Measurements from ENCODE around the gene CHMP1A.
"Not testable (repeated sequence)": the region's sequence is repeated elsewhere in the genome, so short reads cannot be mapped to it uniquely, and the experiment has no call there.

Gene CHMP1A

DNA sequence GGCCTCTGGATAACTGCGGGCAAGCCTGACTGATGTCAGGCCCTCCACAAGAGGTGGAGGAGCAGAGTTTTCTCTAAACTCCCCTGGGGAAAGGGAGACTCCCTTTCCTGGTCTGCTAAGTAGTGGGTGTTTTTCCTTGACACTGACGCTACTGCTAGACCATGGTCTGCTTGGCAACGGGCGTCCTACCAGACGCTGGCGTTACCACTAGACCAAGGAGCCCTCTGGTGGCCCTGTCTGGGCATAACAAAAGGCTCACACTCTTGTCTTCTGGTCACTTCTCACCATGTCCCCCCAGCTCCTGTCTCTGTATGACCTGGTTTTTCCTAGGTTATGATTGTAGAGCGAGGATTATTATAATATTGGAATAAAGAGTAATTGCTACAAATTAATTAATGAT is 9.5 kb upstream of the CHMP1A start:
- not testable (repeated sequence) for DNase-seq (ENCODE audit: extremely low read depth, insufficient read length); H3K4me3 ChIP-seq (replicated peaks; ENCODE audit: low read depth, low read length); H3K27me3 ChIP-seq (replicated peaks; ENCODE audit: control insufficient read depth, insufficient read depth, low read length); H3K36me3 ChIP-seq (ENCODE audit: control insufficient read depth, insufficient read depth, low read length)
- TF ChIP-seq, protein P1, sequence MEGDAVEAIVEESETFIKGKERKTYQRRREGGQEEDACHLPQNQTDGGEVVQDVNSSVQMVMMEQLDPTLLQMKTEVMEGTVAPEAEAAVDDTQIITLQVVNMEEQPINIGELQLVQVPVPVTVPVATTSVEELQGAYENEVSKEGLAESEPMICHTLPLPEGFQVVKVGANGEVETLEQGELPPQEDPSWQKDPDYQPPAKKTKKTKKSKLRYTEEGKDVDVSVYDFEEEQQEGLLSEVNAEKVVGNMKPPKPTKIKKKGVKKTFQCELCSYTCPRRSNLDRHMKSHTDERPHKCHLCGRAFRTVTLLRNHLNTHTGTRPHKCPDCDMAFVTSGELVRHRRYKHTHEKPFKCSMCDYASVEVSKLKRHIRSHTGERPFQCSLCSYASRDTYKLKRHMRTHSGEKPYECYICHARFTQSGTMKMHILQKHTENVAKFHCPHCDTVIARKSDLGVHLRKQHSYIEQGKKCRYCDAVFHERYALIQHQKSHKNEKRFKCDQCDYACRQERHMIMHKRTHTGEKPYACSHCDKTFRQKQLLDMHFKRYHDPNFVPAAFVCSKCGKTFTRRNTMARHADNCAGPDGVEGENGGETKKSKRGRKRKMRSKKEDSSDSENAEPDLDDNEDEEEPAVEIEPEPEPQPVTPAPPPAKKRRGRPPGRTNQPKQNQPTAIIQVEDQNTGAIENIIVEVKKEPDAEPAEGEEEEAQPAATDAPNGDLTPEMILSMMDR (IDR thresholded peaks at IDR 0.05; ENCODE audit: insufficient read depth, low read length, poor library complexity, severe bottlenecking), result peak; percentile 45

DNA sequence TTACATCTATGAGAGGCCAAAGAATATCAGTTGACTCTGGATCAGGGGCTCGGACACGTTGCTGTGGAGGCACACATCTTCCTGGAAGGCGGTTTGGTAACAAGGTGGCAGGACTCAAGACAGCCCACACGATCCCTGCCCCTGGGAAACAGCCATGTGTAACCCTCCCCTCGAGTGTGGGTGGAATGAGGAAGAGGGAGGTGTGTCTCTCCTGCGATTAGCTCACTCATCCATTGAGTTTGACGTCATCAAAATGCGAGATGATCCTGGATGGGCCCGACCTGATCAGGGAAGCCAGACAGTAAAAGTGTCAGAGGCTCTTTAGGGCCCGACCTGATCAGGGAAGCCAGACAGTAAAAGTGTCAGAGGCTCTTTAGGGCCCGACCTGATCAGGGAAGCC is 6.7 kb upstream of the CHMP1A start:
- not testable (repeated sequence) for H3K36me3 ChIP-seq (ENCODE audit: control insufficient read depth, insufficient read depth, low read length); H3K27me3 ChIP-seq (replicated peaks; ENCODE audit: control insufficient read depth, insufficient read depth, low read length); DNase-seq (ENCODE audit: extremely low read depth, insufficient read length); H3K4me3 ChIP-seq (replicated peaks; ENCODE audit: low read depth, low read length)

DNA sequence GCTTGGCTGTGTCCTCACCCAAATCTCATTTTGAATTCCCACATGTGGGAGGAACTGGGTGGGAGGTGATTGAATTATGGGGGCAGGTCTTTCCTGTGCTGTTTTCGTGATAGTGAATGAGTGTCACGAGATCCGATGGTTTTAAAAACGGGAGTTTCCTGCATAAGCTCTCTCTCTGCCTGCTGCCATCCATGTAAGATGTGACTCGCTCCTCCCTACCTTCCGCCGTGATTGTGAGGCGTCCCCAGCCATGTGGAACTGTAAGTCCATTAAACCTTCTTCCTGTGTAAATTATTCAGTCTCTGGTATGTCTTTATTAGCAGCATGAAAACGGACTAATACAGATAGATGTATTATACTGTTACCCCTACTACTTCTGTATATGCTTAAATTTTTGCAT is 3.7 kb upstream of the CHMP1A start:
- TF ChIP-seq, protein P1 (IDR thresholded peaks at IDR 0.05; ENCODE audit: insufficient read depth, low read length, poor library complexity, severe bottlenecking), result no peak
- DNase-seq (ENCODE audit: extremely low read depth, insufficient read length), result no peak
- H3K36me3 ChIP-seq (ENCODE audit: control insufficient read depth, insufficient read depth, low read length), result peaks cover 4% of the 10 kb centered on the region
- no peaks in the 10 kb centered on the region for H3K27me3 ChIP-seq (replicated peaks; ENCODE audit: control insufficient read depth, insufficient read depth, low read length)
- H3K4me3 ChIP-seq (replicated peaks; ENCODE audit: low read depth, low read length), result no peak overlapping the region

DNA sequence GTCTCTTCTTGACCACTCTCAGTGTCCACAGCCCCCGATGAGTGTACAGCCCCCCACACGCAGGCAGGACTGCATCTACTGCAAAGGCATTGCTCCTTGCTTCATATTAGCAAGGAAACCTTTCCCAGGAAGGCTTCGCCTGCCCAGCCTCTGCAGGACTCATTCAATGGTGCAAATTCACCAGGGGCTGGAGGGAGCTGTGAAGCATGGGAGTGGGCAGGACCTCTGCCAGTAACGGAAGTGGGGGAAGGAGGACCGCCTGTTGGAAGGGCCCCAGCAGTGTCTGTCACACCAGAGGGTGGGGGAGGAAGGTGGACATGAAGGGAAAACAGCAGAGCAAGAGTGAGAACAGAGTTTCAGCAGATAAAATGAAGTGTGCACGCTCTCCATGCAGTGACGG is 2.6 kb upstream of the CHMP1A start:
- TF ChIP-seq, protein P1 (IDR thresholded peaks at IDR 0.05; ENCODE audit: insufficient read depth, low read length, poor library complexity, severe bottlenecking), result no peak
- Histone ChIP-seq H3K36me3 (ENCODE audit: control insufficient read depth, insufficient read depth, low read length) (peaks cover 4% of the 10 kb centered on the region), H3K4me3 (replicated peaks; ENCODE audit: low read depth, low read length) (no peak overlapping the region), H3K27me3 (replicated peaks; ENCODE audit: control insufficient read depth, insufficient read depth, low read length) (no peaks in the 10 kb centered on the region)
- DNase-seq (ENCODE audit: extremely low read depth, insufficient read length), result no peak

DNA sequence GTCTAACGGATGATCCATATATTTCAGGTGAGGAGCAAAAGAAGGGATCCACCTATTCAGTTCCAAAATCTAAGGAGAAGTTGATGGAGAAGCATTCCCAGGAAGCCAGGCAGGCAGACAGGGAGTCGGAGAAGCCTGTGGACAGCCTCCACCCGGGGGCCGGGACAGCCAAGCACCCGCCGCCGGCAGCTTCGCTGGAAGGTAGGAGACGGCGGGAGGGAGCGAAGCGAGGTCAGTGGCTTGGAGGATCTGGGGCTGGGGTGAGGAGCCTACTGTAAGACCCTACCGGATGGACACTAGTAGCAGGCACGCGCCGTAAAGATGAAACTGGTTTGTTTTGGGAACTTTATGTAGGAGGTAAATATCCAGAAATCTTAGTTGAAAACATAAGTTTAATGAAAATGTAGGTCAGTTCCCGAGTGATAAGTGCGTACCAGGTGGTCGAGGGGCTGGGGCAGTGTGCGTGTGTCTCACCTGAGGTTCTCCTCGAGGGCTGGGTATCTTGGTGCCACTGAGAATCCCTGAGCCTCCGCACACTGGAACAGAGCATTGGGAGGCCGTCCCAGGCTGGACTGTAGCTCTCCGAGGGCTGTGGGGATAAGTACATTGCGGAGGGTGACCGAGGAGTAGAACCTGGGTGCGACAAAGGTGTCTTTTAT is 842 bp upstream of the CHMP1A start:
- no peak for DNase-seq (ENCODE audit: extremely low read depth, insufficient read length)
- H3K36me3 ChIP-seq (ENCODE audit: control insufficient read depth, insufficient read depth, low read length), result peaks cover 6% of the 10 kb centered on the region

DNA sequence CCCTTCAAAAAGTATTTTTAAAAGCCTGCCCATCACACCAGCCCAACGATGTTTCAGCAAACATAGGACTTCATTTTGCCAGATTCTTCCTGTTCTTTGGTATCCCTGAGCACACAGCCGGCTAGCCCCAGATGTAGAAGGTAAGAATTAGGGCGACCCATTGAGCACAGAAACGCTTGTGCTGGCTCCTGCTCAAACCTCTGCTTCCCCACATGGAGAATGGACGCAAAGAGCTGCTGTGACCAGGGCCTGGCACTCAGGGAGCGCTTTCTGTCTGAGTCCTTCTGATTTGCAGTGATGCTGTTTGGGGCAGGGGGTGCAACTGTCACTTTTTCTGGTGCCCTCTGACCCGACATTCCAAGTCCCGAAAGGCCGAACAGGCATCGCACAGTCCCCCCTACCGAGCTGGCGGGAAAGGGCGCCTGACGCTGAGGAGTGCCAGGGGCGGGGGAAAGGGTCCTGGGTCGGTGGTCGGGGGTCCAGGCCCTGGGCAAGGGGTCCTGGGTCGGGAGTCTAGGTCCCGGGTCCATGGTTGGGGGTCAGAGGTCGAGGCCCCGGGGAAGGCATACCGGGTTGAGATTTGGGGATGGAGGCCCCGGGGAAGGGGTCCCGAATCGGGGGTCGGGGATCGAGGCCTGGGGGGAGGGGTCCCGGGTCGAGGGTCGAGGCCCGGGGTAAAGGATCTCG is 930 bp downstream of the CHMP1A start:
- Histone ChIP-seq H3K36me3 (ENCODE audit: control insufficient read depth, insufficient read depth, low read length) (peaks cover 11% of the 10 kb centered on the region), H3K4me3 (replicated peaks; ENCODE audit: low read depth, low read length) (peak overlapping the region; percentile 96), H3K27me3 (replicated peaks; ENCODE audit: control insufficient read depth, insufficient read depth, low read length) (no peaks in the 10 kb centered on the region)
- TF ChIP-seq, protein P1 (IDR thresholded peaks at IDR 0.05; ENCODE audit: insufficient read depth, low read length, poor library complexity, severe bottlenecking), result no peak
- DNase-seq (ENCODE audit: extremely low read depth, insufficient read length), result no peak

More for the DNA sequence above, 842 bp upstream of the CHMP1A start:
- Histone ChIP-seq H3K4me3 (replicated peaks; ENCODE audit: low read depth, low read length) (peak overlapping the region; percentile 96), H3K27me3 (replicated peaks; ENCODE audit: control insufficient read depth, insufficient read depth, low read length) (no peaks in the 10 kb centered on the region)
- TF ChIP-seq, protein P1 (IDR thresholded peaks at IDR 0.05; ENCODE audit: insufficient read depth, low read length, poor library complexity, severe bottlenecking), result no peak

All from GM06990 (cell line).